Activated CD8-positive, alpha-beta T cell treated with anti-CD3 and anti-CD28 coated beads, Interleukin-2, amount 10 ng/mL, durations not matched to agents 7 days and 5 days (primary cell): ENCODE data around the gene HLF. TPM values are rescaled to one million over a fixed set of nuclear protein-coding genes. Genes with fewer than 3 reads are reported as not detected.

Source experiments
- ATAC-seq: fragments of 150-1000 bp; cut with Tn5 transposase; one replicate; pipeline ENCODE4 v1.10.0; 2021; ENCODE audit warnings: moderate library complexity
- CTCF ChIA-PET: fragments of 350-600 bp; sonication (Branson Sonifier 250); formaldehyde crosslinking; loops from one replicate; lab custom pipeline; 2021; ENCODE audit warnings: antibody characterized with exemption; lab: Charles Lee
- POLR2A ChIA-PET: fragments of 350-600 bp; sonication (Branson Sonifier 250); formaldehyde crosslinking; loops from one replicate; lab custom pipeline; 2021; ENCODE audit warnings: antibody characterized with exemption; lab: Charles Lee
- DNase-seq: peaks from one replicate; pipeline ENCODE4 v3.0.0-alpha.2; 2020
- H3K27ac Mint-ChIP-seq: one replicate; pipeline ENCODE4 v1.8.0; 2021; ENCODE audit warnings: mild to moderate bottlenecking, mixed read lengths
- H3K27me3 Mint-ChIP-seq: one replicate; pipeline ENCODE4 v1.8.0; 2021; ENCODE audit warnings: low read depth, mixed read lengths
- H3K36me3 Mint-ChIP-seq: one replicate; pipeline ENCODE4 v1.8.0; 2021; ENCODE audit warnings: low read depth, mixed read lengths
- H3K4me1 Mint-ChIP-seq: one replicate; pipeline ENCODE4 v1.8.0; 2021; ENCODE audit warnings: low read depth, mixed read lengths
- H3K4me3 Mint-ChIP-seq: one replicate; pipeline ENCODE4 v1.8.0; 2021; ENCODE audit warnings: mild to moderate bottlenecking, mixed read lengths
- H3K9me3 Mint-ChIP-seq: one replicate; pipeline ENCODE4 v1.8.0; 2022; ENCODE audit warnings: mixed read lengths; ENCODE audit not compliant: insufficient read depth
- total RNA-seq, 2 experiments: library from RNA; stranded (reverse); gene quantifications; one replicate each; pipeline ENCODE4 v1.2.3, GENCODE V29; 2021

HLF gene
- total RNA-seq, 2 experiments from 2014 or later, result 0.13 to 0.21 TPM

GRCh38 chr17:55286681-55287589, 22.2 kb downstream of the HLF start:
- peaks cover 9% of the 10 kb centered on the region for H3K4me1 Mint-ChIP-seq
- ChIA-PET CTCF (no interaction called here), POLR2A (no interaction called here)
- H3K9me3 Mint-ChIP-seq, result no peaks in the 10 kb centered on the region
- no peak for DNase-seq
- no peak overlapping the region for H3K27ac Mint-ChIP-seq
- ATAC-seq, result no peak
- no peak overlapping the region for H3K4me3 Mint-ChIP-seq
- peaks cover 13% of the 10 kb centered on the region for H3K27me3 Mint-ChIP-seq
- no peaks in the 10 kb centered on the region for H3K36me3 Mint-ChIP-seq

DNA sequence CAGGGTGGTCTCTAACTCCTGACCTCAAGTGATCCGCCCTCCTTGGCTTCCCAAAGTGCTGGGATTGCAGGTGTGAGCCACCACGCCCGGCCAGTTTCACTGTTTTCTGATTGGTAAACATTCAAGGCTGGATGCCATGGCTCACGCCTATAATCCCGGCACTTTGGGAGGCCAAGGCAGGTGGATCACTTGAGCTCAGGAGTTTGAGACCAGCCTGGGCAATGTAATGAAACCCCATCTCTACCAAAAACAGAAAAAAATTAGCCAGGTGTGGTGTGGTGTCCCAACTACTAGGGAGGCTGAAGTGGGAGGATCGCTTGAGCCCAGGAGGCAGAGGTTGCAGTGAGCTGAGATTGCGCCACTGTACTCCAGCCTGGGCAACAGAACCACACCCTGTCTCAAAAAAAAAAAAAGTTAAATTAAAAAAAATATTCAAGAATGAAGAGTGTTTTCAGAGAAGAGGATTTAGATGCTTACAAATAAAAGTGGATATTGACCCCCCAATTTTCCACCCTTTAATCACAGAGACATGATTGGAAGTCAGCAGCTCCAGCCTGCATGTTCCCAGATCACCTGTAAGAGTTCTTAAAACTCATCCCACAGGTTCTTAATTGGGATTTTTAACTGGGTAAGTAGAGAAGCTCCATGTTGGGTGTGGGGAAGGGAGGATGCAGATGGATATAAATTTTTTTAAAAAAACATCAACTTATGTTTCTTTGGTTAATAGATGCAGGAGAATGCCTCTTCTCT, 23.8 kb downstream of the HLF start:
- H3K4me1 Mint-ChIP-seq, result peaks cover 9% of the 10 kb centered on the region
- H3K36me3 Mint-ChIP-seq, result no peaks in the 10 kb centered on the region
- ChIA-PET CTCF (interaction anchor here (1.5 kb wide), 1 partner anchor 9 kb away, joined by 6 read pairs; no protein-coding TSS in a partner anchor), POLR2A (no interaction called here)
- H3K27me3 Mint-ChIP-seq, result peaks cover 10% of the 10 kb centered on the region
- DNase-seq, result no peak
- ATAC-seq, result no peak
- no peaks in the 10 kb centered on the region for H3K9me3 Mint-ChIP-seq
- no peak overlapping the region for H3K4me3 Mint-ChIP-seq
- H3K27ac Mint-ChIP-seq, result no peak overlapping the region

DNA sequence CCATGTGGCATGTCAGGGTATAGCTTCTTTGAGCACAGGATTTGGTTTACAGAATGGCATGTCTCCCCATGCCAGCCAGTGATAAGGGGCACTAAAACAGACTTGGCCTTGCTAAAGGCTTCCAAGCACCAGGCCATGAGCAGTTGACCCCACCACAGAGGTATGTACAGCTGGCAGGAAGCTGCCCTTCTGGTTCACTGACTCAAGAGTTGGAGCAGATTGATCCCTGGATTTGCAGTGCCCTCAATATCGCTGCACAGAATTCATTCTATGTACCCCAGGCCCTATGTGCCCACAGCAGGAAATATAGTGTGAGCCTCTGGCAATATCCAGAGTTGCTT, 24.3 kb downstream of the HLF start:
- ATAC-seq (no peak), DNase-seq (no peak)
- Mint-ChIP-seq H3K27ac (no peak overlapping the region), H3K9me3 (no peaks in the 10 kb centered on the region), H3K4me3 (no peak overlapping the region), H3K27me3 (peaks cover 12% of the 10 kb centered on the region), H3K36me3 (no peaks in the 10 kb centered on the region), H3K4me1 (peaks cover 7% of the 10 kb centered on the region)
- ChIA-PET CTCF (interaction anchor here (1.5 kb wide), 1 partner anchor 8 kb away, joined by 6 read pairs; no protein-coding TSS in a partner anchor), POLR2A (no interaction called here)

- ATAC-seq, result no peak
- Mint-ChIP-seq H3K9me3 (no peaks in the 10 kb centered on the region), H3K4me1 (no peaks in the 10 kb centered on the region), H3K27me3 (peaks cover 13% of the 10 kb centered on the region), H3K4me3 (no peak overlapping the region), H3K36me3 (no peaks in the 10 kb centered on the region), H3K27ac (no peak overlapping the region)
- POLR2A ChIA-PET, result no interaction called here
- CTCF ChIA-PET, result interaction anchor here (1.8 kb wide), 1 partner anchor 298 kb away, joined by 8 read pairs; no protein-coding TSS in a partner anchor
- no peak for DNase-seq
Measured at GRCh38 chr17:55289978-55290377, 25.2 kb downstream of the HLF start.

GRCh38 chr17:55290492-55291113, 25.8 kb downstream of the HLF start:
- Mint-ChIP-seq H3K4me3 (no peak overlapping the region), H3K4me1 (no peaks in the 10 kb centered on the region), H3K36me3 (no peaks in the 10 kb centered on the region), H3K27ac (no peak overlapping the region), H3K27me3 (peaks cover 14% of the 10 kb centered on the region), H3K9me3 (no peaks in the 10 kb centered on the region)
- no peak for ATAC-seq
- no peak for DNase-seq
- CTCF ChIA-PET, result interaction anchor here (1.8 kb wide), 1 partner anchor 298 kb away, joined by 8 read pairs; no protein-coding TSS in a partner anchor
- POLR2A ChIA-PET, result no interaction called here

DNA sequence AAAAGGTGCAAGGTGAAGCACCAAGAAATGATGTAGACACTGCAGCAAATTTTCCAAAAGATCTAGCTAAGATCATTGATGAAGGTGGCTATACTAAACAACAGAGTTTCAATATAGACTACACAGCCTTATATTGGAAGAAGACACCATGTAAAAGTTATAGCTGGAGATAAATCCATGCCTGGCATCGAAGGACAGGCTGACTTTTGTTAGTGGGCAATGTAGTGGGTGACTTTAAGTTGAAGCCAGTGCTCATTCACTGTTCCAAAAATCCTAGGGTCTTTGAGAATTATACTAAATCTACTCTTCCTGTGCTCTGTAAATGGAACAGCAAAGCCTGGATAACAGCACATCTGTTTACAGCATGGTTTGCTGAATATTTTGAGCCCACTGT, 26.4 kb downstream of the HLF start:
- H3K4me1 Mint-ChIP-seq, result no peaks in the 10 kb centered on the region
- ChIA-PET CTCF (interaction anchor here (1.8 kb wide), 1 partner anchor 299 kb away, joined by 8 read pairs; no protein-coding TSS in a partner anchor), POLR2A (no interaction called here)
- no peak for ATAC-seq
- no peak for DNase-seq
- peaks cover 14% of the 10 kb centered on the region for H3K27me3 Mint-ChIP-seq
- H3K9me3 Mint-ChIP-seq, result no peaks in the 10 kb centered on the region
- no peaks in the 10 kb centered on the region for H3K36me3 Mint-ChIP-seq
- no peak overlapping the region for H3K27ac Mint-ChIP-seq
- H3K4me3 Mint-ChIP-seq, result no peak overlapping the region

- ChIA-PET CTCF (interaction anchor here (0.6 to 1.1 kb wide), 2 partner anchors 9 to 289 kb away, joined by 3 read pairs; no protein-coding TSS in a partner anchor), POLR2A (no interaction called here)
- Mint-ChIP-seq H3K9me3 (no peaks in the 10 kb centered on the region), H3K4me3 (no peak overlapping the region), H3K4me1 (no peaks in the 10 kb centered on the region), H3K27ac (no peak overlapping the region), H3K36me3 (no peaks in the 10 kb centered on the region), H3K27me3 (peaks cover 14% of the 10 kb centered on the region)
- DNase-seq, result no peak
- no peak for ATAC-seq
Measured at GRCh38 chr17:55292094-55292493, 27.3 kb downstream of the HLF start.

DNA sequence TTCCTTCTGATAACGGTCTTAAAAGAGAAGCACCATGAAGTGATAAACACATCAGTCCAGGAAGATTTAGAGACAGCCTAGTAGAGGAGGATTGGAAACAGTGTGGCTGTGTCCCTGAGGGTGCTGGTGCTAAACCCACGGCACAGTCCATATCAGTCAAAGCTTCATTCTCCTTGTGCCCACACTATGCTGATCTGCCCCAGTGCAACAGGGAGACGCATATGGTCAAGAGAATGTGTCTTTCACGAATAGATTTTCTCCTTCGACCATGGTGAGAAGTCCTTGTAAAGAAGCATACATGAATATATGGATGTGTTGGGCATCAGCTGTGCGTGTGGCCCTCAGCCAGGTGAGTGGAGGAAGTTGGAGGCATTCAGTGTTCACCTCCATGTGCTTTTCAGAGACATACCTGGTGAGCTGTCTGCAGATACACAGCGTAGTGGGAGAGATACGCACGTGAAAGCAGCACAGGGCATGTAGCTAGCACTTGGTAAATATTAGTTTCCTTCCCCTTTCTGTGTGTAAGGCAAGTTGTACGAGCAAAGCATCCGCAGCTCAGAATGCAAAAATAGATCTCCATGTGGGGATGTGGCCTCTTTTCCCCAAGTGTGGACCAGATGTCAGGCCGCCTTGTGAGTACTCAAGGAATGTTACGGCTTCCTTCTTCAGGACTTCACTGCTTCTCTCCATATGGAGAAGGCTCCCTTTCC, 29.4 kb downstream of the HLF start:
- Mint-ChIP-seq H3K36me3 (no peaks in the 10 kb centered on the region), H3K9me3 (no peaks in the 10 kb centered on the region), H3K4me1 (no peaks in the 10 kb centered on the region), H3K27me3 (peaks cover 21% of the 10 kb centered on the region), H3K4me3 (no peak overlapping the region), H3K27ac (no peak overlapping the region)
- DNase-seq, result no peak
- ATAC-seq, result no peak
- POLR2A ChIA-PET, result no interaction called here
- CTCF ChIA-PET, result interaction anchor here (1.0 to 2.1 kb wide), 5 partner anchors 51 to 301 kb away, joined by 3 to 13 read pairs (median 5); no protein-coding TSS in a partner anchor

- ChIA-PET POLR2A (no interaction called here), CTCF (interaction anchor here (0.9 to 2.2 kb wide), 12 partner anchors 12 to 317 kb away, joined by 3 to 13 read pairs (median 4); no protein-coding TSS in a partner anchor)
- ATAC-seq (peak; percentile 90), DNase-seq (peak; percentile 67)
- no peak overlapping the region for H3K4me3 Mint-ChIP-seq
- no peaks in the 10 kb centered on the region for H3K9me3 Mint-ChIP-seq
- no peaks in the 10 kb centered on the region for H3K36me3 Mint-ChIP-seq
- no peaks in the 10 kb centered on the region for H3K4me1 Mint-ChIP-seq
- H3K27me3 Mint-ChIP-seq, result peaks cover 23% of the 10 kb centered on the region
- no peak overlapping the region for H3K27ac Mint-ChIP-seq
Measured at GRCh38 chr17:55295411-55296170, 30.8 kb downstream of the HLF start.

- H3K4me1 Mint-ChIP-seq, result no peaks in the 10 kb centered on the region
- no peak for ATAC-seq
- H3K27ac Mint-ChIP-seq, result no peak overlapping the region
- ChIA-PET POLR2A (no interaction called here), CTCF (interaction anchor here (0.9 to 2.2 kb wide), 10 partner anchors 8 to 318 kb away, joined by 3 to 13 read pairs (median 4); no protein-coding TSS in a partner anchor)
- H3K36me3 Mint-ChIP-seq, result no peaks in the 10 kb centered on the region
- no peak overlapping the region for H3K4me3 Mint-ChIP-seq
- no peak for DNase-seq
- peaks cover 21% of the 10 kb centered on the region for H3K27me3 Mint-ChIP-seq
- no peaks in the 10 kb centered on the region for H3K9me3 Mint-ChIP-seq
Measured at GRCh38 chr17:55296171-55296695, 31.5 kb downstream of the HLF start.
